ENCODE results near the gene CCT7. TPM values are rescaled to one million over a fixed set of nuclear protein-coding genes. Genes with fewer than 3 reads are reported as not detected.

CCT7 gene
- total RNA-seq, 6 experiments from 2014 or later: 83.5 to 131 (median 99.4) TPM

- TF ChIP-seq POLR2A (IDR thresholded peaks at IDR 0.05) (no peak), CTCF (IDR thresholded peaks at IDR 0.05) (no peak)
- H3K4me1 ChIP-seq: peaks cover 0 to 6% (median 0%) of the 10 kb centered on the region in 4 donors
- no peak overlapping the region for H3K27ac ChIP-seq
- no peak for ATAC-seq
- H3K4me3 ChIP-seq: no peak overlapping the region
- no peaks in the 10 kb centered on the region for H3K36me3 ChIP-seq
- 91% methylated on average over 5 of the region's 26 CpGs for WGBS (ENCODE audit: insufficient coverage, low coverage, low lambda C conversion rate, missing lambda C conversion rate)
- H3K9me3 ChIP-seq: no peaks in the 10 kb centered on the region
- peaks cover 0 to 6% of the 10 kb centered on the region in 2 donors for H3K27me3 ChIP-seq
- no peak for DNase-seq
- intact Hi-C loops (cut with DNase I): no loop called here
Measured at GRCh38 chr2:73266061-73266901, 32.2 kb downstream of the CCT7 start.

- Histone ChIP-seq H3K4me1 (peaks cover 0 to 6% (median 0%) of the 10 kb centered on the region in 4 donors), H3K36me3 (no peaks in the 10 kb centered on the region), H3K4me3 (no peak overlapping the region), H3K27me3 (peaks cover 0 to 6% of the 10 kb centered on the region in 2 donors), H3K9me3 (no peaks in the 10 kb centered on the region), H3K27ac (no peak overlapping the region)
- intact Hi-C loops (cut with DNase I): no loop called here
- no peak for TF ChIP-seq CTCF (IDR thresholded peaks at IDR 0.05)
- TF ChIP-seq POLR2A (IDR thresholded peaks at IDR 0.05): no peak
- 70% methylated on average over 2 of the region's 4 CpGs for WGBS (ENCODE audit: insufficient coverage, low coverage, low lambda C conversion rate, missing lambda C conversion rate)
- DNase-seq (no peak), ATAC-seq (no peak)
Measured at GRCh38 chr2:73267008-73267407, 32.9 kb downstream of the CCT7 start.

GRCh38 chr2:73268366-73268829 is 34.3 kb downstream of the CCT7 start:
- DNase-seq (no peak), ATAC-seq (no peak)
- no peak overlapping the region for H3K4me3 ChIP-seq

More at GRCh38 chr2:73268366-73268829, 34.3 kb downstream of the CCT7 start:
- Histone ChIP-seq H3K4me1 (peaks cover 0 to 6% (median 0%) of the 10 kb centered on the region in 4 donors), H3K27me3 (peaks cover 0 to 6% of the 10 kb centered on the region in 2 donors), H3K9me3 (no peaks in the 10 kb centered on the region), H3K36me3 (no peaks in the 10 kb centered on the region), H3K27ac (no peak overlapping the region)
- intact Hi-C loops (cut with DNase I): no loop called here
- TF ChIP-seq POLR2A (IDR thresholded peaks at IDR 0.05) (no peak), CTCF (IDR thresholded peaks at IDR 0.05) (no peak)
- WGBS (ENCODE audit: insufficient coverage, low coverage, low lambda C conversion rate, missing lambda C conversion rate): 39% methylated on average over 2 of the region's 14 CpGs

Data from right lobe of liver (tissue), 6 donors.